K562 (cell line): Measurements from ENCODE around the gene COQ8B. TPM values are rescaled to one million over a fixed set of nuclear protein-coding genes. Genes with fewer than 3 reads are reported as not detected.

Source experiments
- CREB3L1 ChIP-seq: fragments of 450-650 bp; IDR thresholded peaks from 2 replicates; pipeline ENCODE4 v1.6.1; 2014; ENCODE audit warnings: low read depth, mild to moderate bottlenecking, moderate library complexity, borderline replicate concordance
- DIDO1 ChIP-seq: fragments of 450-650 bp; IDR thresholded peaks from 2 replicates; pipeline ENCODE4 v1.6.1; 2016; ENCODE audit warnings: low read depth, missing biosample characterization, missing genetic modification characterization
- ELF2 ChIP-seq: fragments of 250-450 bp; sonication (Bioruptor Pico); IDR thresholded peaks from 2 replicates; pipeline ENCODE4 v1.5.0; 2021; ENCODE audit warnings: mild to moderate bottlenecking
- ELF4 ChIP-seq: fragments of 450-650 bp; formaldehyde crosslinking; IDR thresholded peaks from 2 replicates; pipeline ENCODE4 v1.4.0; 2022; ENCODE audit warnings: missing genetic modification characterization
- MLLT1 ChIP-seq, 2 experiments: fragments of 450-650 bp; IDR thresholded peaks; 2 replicates each; pipeline ENCODE4 v1.6.1; 2016
- POLR2H ChIP-seq: IDR thresholded peaks from 2 replicates; pipeline ENCODE4 v1.6.1; 2016; ENCODE audit warnings: missing genetic modification characterization, low read depth, mild to moderate bottlenecking, control low read depth, missing compliant biosample characterization, moderate library complexity
- POU5F1 ChIP-seq: fragments of 150-350 bp; IDR thresholded peaks from 2 replicates; pipeline ENCODE4 v1.6.1; 2014; ENCODE audit warnings: borderline replicate concordance, low read length, low read depth, mild to moderate bottlenecking; ENCODE audit not compliant: partially characterized antibody
- RBM25 ChIP-seq: fragments of 200-400 bp; formaldehyde crosslinking; IDR thresholded peaks from 2 replicates; pipeline ENCODE4 v1.6.1; 2018; ENCODE audit warnings: low read length, low read depth, moderate library complexity; ENCODE audit not compliant: severe bottlenecking
- THRA ChIP-seq: fragments of 450-650 bp; IDR thresholded peaks from 2 replicates; pipeline ENCODE4 v1.6.1; 2017; ENCODE audit warnings: mild to moderate bottlenecking, moderate library complexity
- ZNF24 ChIP-seq: fragments of 450-650 bp; IDR thresholded peaks from 2 replicates; pipeline ENCODE4 v1.6.1; 2016
- ZNF41 ChIP-seq: fragments of 250-450 bp; sonication (Bioruptor Pico); conservative IDR thresholded peaks from 2 replicates; pipeline ENCODE4 v1.4.0; 2020; ENCODE audit warnings: mild to moderate bottlenecking
- ZNF436 ChIP-seq: fragments of 250-450, 450-650 bp; sonication (Bioruptor Pico); formaldehyde crosslinking; IDR thresholded peaks from 2 replicates; pipeline ENCODE4 v1.7.0; 2020; ENCODE audit warnings: mild to moderate bottlenecking
- ZNF449 ChIP-seq: fragments of 250-450 bp; sonication (Bioruptor Pico); IDR thresholded peaks from 2 replicates; pipeline ENCODE4 v1.8.0; 2022; ENCODE audit warnings: moderate library complexity, mild to moderate bottlenecking, inconsistent platforms
- ZNF75A ChIP-seq: fragments of 450-650 bp; formaldehyde crosslinking; IDR thresholded peaks from 2 replicates; pipeline ENCODE4 v1.4.0; 2020; ENCODE audit warnings: mild to moderate bottlenecking
- polyA plus RNA-seq, 8 experiments: library from polyadenylated mRNA; depleted of rRNA in 4 of 8; stranded (reverse) in 5 of 8; unstranded in 3 of 8; fragments of >200 nt; fragmentation: Nextera tagmentation in 2 of 8; fragmentation: Illumina TruSeq in 1 of 8; extraction: Ambion mirVana in 2 of 8; extraction: Trizol in 1 of 8; gene quantifications; 2 replicates each; pipeline versions ENCODE4 v1.2.1 to v1.2.3, GENCODE V29; 2011 to 2014; ENCODE audit warnings: inconsistent platforms in 1 of 8, missing spikeins in 1 of 8
- total RNA-seq, 7 experiments: library from RNA; depleted of rRNA in 6 of 7; stranded (reverse); fragments of >200 nt in 6 of 7; fragmentation: Illumina TruSeq in 2 of 7; extraction: Trizol in 2 of 7; gene quantifications; 2 replicates each; pipeline versions ENCODE4 v1.2.1 to v1.2.3, GENCODE V29; 2011 to 2021; ENCODE audit warnings: low replicate concordance in 1 of 7
- TF ChIP-seq, protein P1 (sequence below), 2 experiments: fragments of 450-650 bp in 1 of 2; IDR thresholded peaks; 2 replicates each; pipeline ENCODE4 v1.6.1; 2011 to 2017; ENCODE audit warnings: low read depth in 2 of 2, antibody characterized with exemption in 1 of 2, borderline replicate concordance in 1 of 2, low read length in 1 of 2, mild to moderate bottlenecking in 1 of 2, mixed read lengths in 1 of 2; ENCODE audit not compliant: control insufficient read depth in 1 of 2
- TF ChIP-seq, protein P2 (sequence below): sonication (generic); formaldehyde crosslinking; IDR thresholded peaks from 2 replicates; pipeline ENCODE4 v1.8.1; 2023; ENCODE audit warnings: mild to moderate bottlenecking, missing genetic modification reagents

Gene COQ8B
- total and polyA plus RNA-seq, 9 of the 15 experiments (the other 6 are each of a cell fraction or from before 2014, with no cell fraction given): 0.41 to 32.3 (median 12.9) TPM

- TF ChIP-seq, protein P1, sequence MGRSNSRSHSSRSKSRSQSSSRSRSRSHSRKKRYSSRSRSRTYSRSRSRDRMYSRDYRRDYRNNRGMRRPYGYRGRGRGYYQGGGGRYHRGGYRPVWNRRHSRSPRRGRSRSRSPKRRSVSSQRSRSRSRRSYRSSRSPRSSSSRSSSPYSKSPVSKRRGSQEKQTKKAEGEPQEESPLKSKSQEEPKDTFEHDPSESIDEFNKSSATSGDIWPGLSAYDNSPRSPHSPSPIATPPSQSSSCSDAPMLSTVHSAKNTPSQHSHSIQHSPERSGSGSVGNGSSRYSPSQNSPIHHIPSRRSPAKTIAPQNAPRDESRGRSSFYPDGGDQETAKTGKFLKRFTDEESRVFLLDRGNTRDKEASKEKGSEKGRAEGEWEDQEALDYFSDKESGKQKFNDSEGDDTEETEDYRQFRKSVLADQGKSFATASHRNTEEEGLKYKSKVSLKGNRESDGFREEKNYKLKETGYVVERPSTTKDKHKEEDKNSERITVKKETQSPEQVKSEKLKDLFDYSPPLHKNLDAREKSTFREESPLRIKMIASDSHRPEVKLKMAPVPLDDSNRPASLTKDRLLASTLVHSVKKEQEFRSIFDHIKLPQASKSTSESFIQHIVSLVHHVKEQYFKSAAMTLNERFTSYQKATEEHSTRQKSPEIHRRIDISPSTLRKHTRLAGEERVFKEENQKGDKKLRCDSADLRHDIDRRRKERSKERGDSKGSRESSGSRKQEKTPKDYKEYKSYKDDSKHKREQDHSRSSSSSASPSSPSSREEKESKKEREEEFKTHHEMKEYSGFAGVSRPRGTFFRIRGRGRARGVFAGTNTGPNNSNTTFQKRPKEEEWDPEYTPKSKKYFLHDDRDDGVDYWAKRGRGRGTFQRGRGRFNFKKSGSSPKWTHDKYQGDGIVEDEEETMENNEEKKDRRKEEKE (IDR thresholded peaks at IDR 0.05; ENCODE audit: borderline replicate concordance in 1 of 2, control insufficient read depth in 1 of 2, low read depth in 2 of 2, low read length in 1 of 2): no peak
- 0 out of 2 replicates have a peak, but pooled peaks have one; percentile 36 for TF ChIP-seq ELF2 (CRISPR knock-in tag)
- no peak for TF ChIP-seq ZNF24
- TF ChIP-seq, protein P2, sequence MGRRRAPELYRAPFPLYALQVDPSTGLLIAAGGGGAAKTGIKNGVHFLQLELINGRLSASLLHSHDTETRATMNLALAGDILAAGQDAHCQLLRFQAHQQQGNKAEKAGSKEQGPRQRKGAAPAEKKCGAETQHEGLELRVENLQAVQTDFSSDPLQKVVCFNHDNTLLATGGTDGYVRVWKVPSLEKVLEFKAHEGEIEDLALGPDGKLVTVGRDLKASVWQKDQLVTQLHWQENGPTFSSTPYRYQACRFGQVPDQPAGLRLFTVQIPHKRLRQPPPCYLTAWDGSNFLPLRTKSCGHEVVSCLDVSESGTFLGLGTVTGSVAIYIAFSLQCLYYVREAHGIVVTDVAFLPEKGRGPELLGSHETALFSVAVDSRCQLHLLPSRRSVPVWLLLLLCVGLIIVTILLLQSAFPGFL (CRISPR knock-in tag): no peak
- TF ChIP-seq DIDO1 (tag): no peak
- no peak for TF ChIP-seq RBM25
- no peak for TF ChIP-seq MLLT1 (IDR thresholded peaks at IDR 0.05)
- TF ChIP-seq ZNF449 (CRISPR knock-in tag): 0 out of 2 replicates have a peak, but pooled peaks have one; percentile 31
- TF ChIP-seq THRA: no peak
- peak; percentile 28; the same call in 1 of the 2 replicates for TF ChIP-seq ZNF41 (CRISPR knock-in tag)
- no peak for TF ChIP-seq ELF4 (CRISPR knock-in tag)
- TF ChIP-seq CREB3L1: peak; percentile 73
- no peak for TF ChIP-seq POU5F1
- peak; percentile 16; the same call in 1 of the 2 replicates for TF ChIP-seq POLR2H (tag)
- no peak for TF ChIP-seq ZNF436 (CRISPR knock-in tag)
- no peak for TF ChIP-seq ZNF75A
Observed at GRCh38 chr19:40690693-40691420, 25.8 kb downstream of the COQ8B start (continued).
